NCI-H128 (cell line): ENCODE results near the gene MAST2.

Experiments used
- DNase-seq: peaks from one replicate; lab custom pipeline; 2025; ENCODE audit not compliant: unreplicated experiment; lab: John Stamatoyannopoulos, UW

MAST2 gene

GRCh38 chr1:45974541-45975269, 171.3 kb downstream of the MAST2 start:
- no peak for DNase-seq

- DNase-seq = no peak
Observed at GRCh38 chr1:45976623-45977022, 173.2 kb downstream of the MAST2 start.

- peak; percentile 9 for DNase-seq
Observed at GRCh38 chr1:45979074-45979777, 175.8 kb downstream of the MAST2 start.

GRCh38 chr1:45979778-45980176, 176.4 kb downstream of the MAST2 start:
- DNase-seq = no peak

GRCh38 chr1:45982359-45982758, 178.9 kb downstream of the MAST2 start:
- DNase-seq = no peak

- no peak for DNase-seq
Observed at GRCh38 chr1:45983967-45984366, 180.6 kb downstream of the MAST2 start.

GRCh38 chr1:45987204-45987603, 183.8 kb downstream of the MAST2 start:
- DNase-seq = no peak

- no peak for DNase-seq
Observed at GRCh38 chr1:45989249-45989648, 185.8 kb downstream of the MAST2 start.

GRCh38 chr1:45994423-45994822, 191.0 kb downstream of the MAST2 start:
- no peak for DNase-seq

GRCh38 chr1:45995298-45995697, 191.9 kb downstream of the MAST2 start:
- no peak for DNase-seq

- DNase-seq = no peak
Observed at GRCh38 chr1:45998020-45998617, 194.7 kb downstream of the MAST2 start.

GRCh38 chr1:45999507-45999906, 196.1 kb downstream of the MAST2 start:
- DNase-seq = no peak

GRCh38 chr1:46001081-46001785, 197.8 kb downstream of the MAST2 start:
- no peak for DNase-seq

- DNase-seq = no peak
Observed at GRCh38 chr1:46002551-46003150, 199.2 kb downstream of the MAST2 start.

- no peak for DNase-seq
Observed at GRCh38 chr1:46003315-46003714, 199.9 kb downstream of the MAST2 start.

- DNase-seq = no peak
Observed at GRCh38 chr1:46004492-46004891, 201.1 kb downstream of the MAST2 start.

- DNase-seq = no peak
Observed at GRCh38 chr1:46005594-46005993, 202.2 kb downstream of the MAST2 start.

- no peak for DNase-seq
Observed at GRCh38 chr1:46008585-46008984, 205.2 kb downstream of the MAST2 start.

GRCh38 chr1:46010611-46011010, 207.2 kb downstream of the MAST2 start:
- no peak for DNase-seq

- no peak for DNase-seq
Observed at GRCh38 chr1:46011121-46011695, 207.8 kb downstream of the MAST2 start.

GRCh38 chr1:46012236-46012635, 208.8 kb downstream of the MAST2 start:
- DNase-seq = no peak
